Hepatocyte (in vitro differentiated cells): ENCODE measurements around the gene POFUT2. TPM values are rescaled to one million over a fixed set of nuclear protein-coding genes. Genes with fewer than 3 reads are reported as not detected.

ENCODE experiments used
- DNase-seq: peaks from one replicate; pipeline ENCODE4 v3.0.0-alpha.2; 2016; ENCODE audit warnings: low spot score
- H2AFZ ChIP-seq: fragments of 200-600 bp; sonication (generic); 2 replicates; pipeline ENCODE4 v1.6.0; 2016; ENCODE audit warnings: antibody characterized with exemption, mild to moderate bottlenecking
- H3K27ac ChIP-seq: fragments of 200-600 bp; sonication (generic); 2 replicates; pipeline ENCODE4 v1.5.1; 2016; ENCODE audit warnings: mild to moderate bottlenecking
- H3K27me3 ChIP-seq: fragments of 200-600 bp; sonication (generic); 2 replicates; pipeline ENCODE4 v1.6.1; 2016
- H3K36me3 ChIP-seq: fragments of 200-600 bp; sonication (generic); replicated peaks from 2 replicates; pipeline ENCODE4 v1.5.1; 2016; ENCODE audit warnings: low read depth; ENCODE audit not compliant: insufficient read depth
- H3K4me1 ChIP-seq: fragments of 200-600 bp; sonication (generic); 2 replicates; pipeline ENCODE4 v1.5.1; 2016; ENCODE audit warnings: mild to moderate bottlenecking, moderate library complexity; ENCODE audit not compliant: insufficient read depth
- H3K4me2 ChIP-seq: fragments of 200-600 bp; sonication (generic); 2 replicates; pipeline ENCODE4 v1.6.0; 2016
- H3K4me3 ChIP-seq: fragments of 200-600 bp; sonication (generic); 2 replicates; pipeline ENCODE4 v1.5.1; 2016; ENCODE audit warnings: mild to moderate bottlenecking
- H3K79me2 ChIP-seq: fragments of 200-600 bp; sonication (generic); 2 replicates; pipeline ENCODE4 v1.6.0; 2017; ENCODE audit warnings: mild to moderate bottlenecking
- H3K9me2 ChIP-seq: fragments of 200-600 bp; sonication (generic); replicated peaks from 2 replicates; pipeline ENCODE4 v1.6.0; 2017; ENCODE audit warnings: mild to moderate bottlenecking; ENCODE audit not compliant: insufficient read depth
- H3K9me3 ChIP-seq: fragments of 200-600 bp; sonication (generic); 2 replicates; pipeline ENCODE4 v1.5.1; 2016; ENCODE audit warnings: low read depth, mild to moderate bottlenecking
- H4K20me1 ChIP-seq: fragments of 200-600 bp; sonication (generic); 2 replicates; pipeline ENCODE4 v1.6.0; 2016; ENCODE audit warnings: mild to moderate bottlenecking; ENCODE audit not compliant: insufficient read depth, poor library complexity, severe bottlenecking
- EZH2 ChIP-seq: fragments of 200-600 bp; sonication (generic); IDR thresholded peaks from 2 replicates; pipeline ENCODE4 v1.6.1; 2016; ENCODE audit warnings: antibody characterized with exemption, mild to moderate bottlenecking, borderline replicate concordance
- EZH2phosphoT487 ChIP-seq: fragments of 200-600 bp; sonication (generic); IDR thresholded peaks from one replicate; pipeline ENCODE4 v1.6.1; 2018; ENCODE audit warnings: antibody characterized with exemption, mild to moderate bottlenecking, low read depth, moderate library complexity; ENCODE audit not compliant: unreplicated experiment, severe bottlenecking
- WGBS: methylation state at CpG from one replicate; pipeline ENCODE4 v1.1.6; 2016; ENCODE audit warnings: low lambda C conversion rate; ENCODE audit errors: missing lambda C conversion rate; 5-methylcytosine and 5-hydroxymethylcytosine counted together
- polyA plus RNA-seq: library from polyadenylated mRNA; unstranded; fragments of >200 nt; fragmentation: Nextera tagmentation; extraction: Ambion mirVana; gene quantifications from 2 replicates; pipeline ENCODE4 v1.2.1, GENCODE V29; 2016
- total RNA-seq: library from RNA; depleted of rRNA; stranded (reverse); fragments of >200 nt; gene quantifications from 2 replicates; pipeline ENCODE4 v1.2.3, GENCODE V29; 2014
- TF ChIP-seq, protein P1 (sequence below): fragments of 200-600 bp; sonication (generic); IDR thresholded peaks from 2 replicates; pipeline ENCODE4 v1.5.1; 2016; ENCODE audit warnings: antibody characterized with exemption, mild to moderate bottlenecking; ENCODE audit not compliant: poor library complexity

The POFUT2 gene
- total and polyA plus RNA-seq, 2 experiments from 2014 or later, result 30.7 to 57.7 TPM

DNA sequence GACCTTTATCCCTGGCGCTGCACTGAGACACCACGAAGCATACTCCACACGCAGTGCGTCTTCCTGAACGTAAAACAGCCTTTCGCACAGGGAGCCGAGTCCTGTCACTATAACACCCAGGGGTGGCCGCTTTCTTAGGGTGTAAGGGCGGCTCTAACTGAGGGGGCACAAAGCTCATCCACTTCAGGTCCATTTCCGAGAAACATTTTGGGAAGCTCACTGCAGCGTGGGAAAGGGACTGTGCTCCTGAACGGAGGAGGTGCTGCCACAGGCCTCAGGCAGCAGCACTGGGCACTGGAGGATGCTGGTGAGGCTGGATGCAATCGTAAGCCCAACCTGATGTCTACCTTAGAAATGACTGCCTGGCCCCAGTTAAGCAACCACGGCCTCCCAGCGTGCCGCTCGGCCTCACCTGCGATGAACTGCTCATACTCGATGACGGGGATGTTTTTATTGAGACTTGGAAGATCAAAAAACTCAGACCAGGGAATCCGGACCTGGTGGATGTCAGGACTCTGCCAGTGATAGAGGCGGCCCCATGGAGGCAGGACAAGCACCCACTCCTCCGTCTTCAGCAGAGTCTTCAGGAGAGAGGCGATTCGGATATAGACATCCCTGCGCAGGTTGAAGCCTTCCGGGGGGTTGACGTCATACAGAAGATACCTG, 2.3 kb downstream of the POFUT2 start:
- H3K4me1 ChIP-seq, result peaks cover 11% of the 10 kb centered on the region
- peaks cover 29% of the 10 kb centered on the region for H4K20me1 ChIP-seq
- 96% methylated on average over 27 of the region's 28 CpGs for WGBS
- H2AFZ ChIP-seq, result no peak overlapping the region
- H3K9me3 ChIP-seq, result no peaks in the 10 kb centered on the region
- H3K9me2 ChIP-seq, result no peaks in the 10 kb centered on the region
- no peaks in the 10 kb centered on the region for H3K27me3 ChIP-seq
- H3K79me2 ChIP-seq, result peaks cover 52% of the 10 kb centered on the region
- H3K36me3 ChIP-seq, result no peaks in the 10 kb centered on the region
- no peak overlapping the region for H3K4me2 ChIP-seq
- no peak for DNase-seq
- TF ChIP-seq EZH2phosphoT487 (no peak), EZH2 (no peak)
- no peak overlapping the region for H3K4me3 ChIP-seq
- H3K27ac ChIP-seq, result no peak overlapping the region

- Histone ChIP-seq H3K79me2 (peaks cover 50% of the 10 kb centered on the region), H3K9me3 (no peaks in the 10 kb centered on the region), H3K9me2 (no peaks in the 10 kb centered on the region), H3K27me3 (no peaks in the 10 kb centered on the region), H3K36me3 (no peaks in the 10 kb centered on the region), H3K4me3 (no peak overlapping the region), H4K20me1 (peaks cover 29% of the 10 kb centered on the region), H3K4me1 (peaks cover 11% of the 10 kb centered on the region), H3K27ac (no peak overlapping the region), H3K4me2 (no peak overlapping the region), H2AFZ (no peak overlapping the region)
- DNase-seq, result no peak
- no peak for TF ChIP-seq EZH2phosphoT487
- TF ChIP-seq, protein P1, sequence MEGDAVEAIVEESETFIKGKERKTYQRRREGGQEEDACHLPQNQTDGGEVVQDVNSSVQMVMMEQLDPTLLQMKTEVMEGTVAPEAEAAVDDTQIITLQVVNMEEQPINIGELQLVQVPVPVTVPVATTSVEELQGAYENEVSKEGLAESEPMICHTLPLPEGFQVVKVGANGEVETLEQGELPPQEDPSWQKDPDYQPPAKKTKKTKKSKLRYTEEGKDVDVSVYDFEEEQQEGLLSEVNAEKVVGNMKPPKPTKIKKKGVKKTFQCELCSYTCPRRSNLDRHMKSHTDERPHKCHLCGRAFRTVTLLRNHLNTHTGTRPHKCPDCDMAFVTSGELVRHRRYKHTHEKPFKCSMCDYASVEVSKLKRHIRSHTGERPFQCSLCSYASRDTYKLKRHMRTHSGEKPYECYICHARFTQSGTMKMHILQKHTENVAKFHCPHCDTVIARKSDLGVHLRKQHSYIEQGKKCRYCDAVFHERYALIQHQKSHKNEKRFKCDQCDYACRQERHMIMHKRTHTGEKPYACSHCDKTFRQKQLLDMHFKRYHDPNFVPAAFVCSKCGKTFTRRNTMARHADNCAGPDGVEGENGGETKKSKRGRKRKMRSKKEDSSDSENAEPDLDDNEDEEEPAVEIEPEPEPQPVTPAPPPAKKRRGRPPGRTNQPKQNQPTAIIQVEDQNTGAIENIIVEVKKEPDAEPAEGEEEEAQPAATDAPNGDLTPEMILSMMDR, result no peak
- no peak for TF ChIP-seq EZH2
- WGBS, result 96% methylated on average over 4 of the region's 4 CpGs
Measured at GRCh38 chr21:45284456-45284741, 3.3 kb downstream of the POFUT2 start.

- Histone ChIP-seq H3K27me3 (no peaks in the 10 kb centered on the region), H3K36me3 (no peaks in the 10 kb centered on the region), H4K20me1 (peaks cover 29% of the 10 kb centered on the region), H3K9me3 (no peaks in the 10 kb centered on the region), H3K4me1 (peaks cover 11% of the 10 kb centered on the region), H2AFZ (no peak overlapping the region), H3K4me2 (no peak overlapping the region), H3K27ac (no peak overlapping the region), H3K79me2 (peaks cover 46% of the 10 kb centered on the region), H3K4me3 (no peak overlapping the region), H3K9me2 (no peaks in the 10 kb centered on the region)
- WGBS, result 98% methylated on average over 31 of the region's 36 CpGs
- DNase-seq, result no peak
- TF ChIP-seq EZH2 (no peak), EZH2phosphoT487 (no peak)
- TF ChIP-seq, protein P1, result no peak
Measured at GRCh38 chr21:45283611-45284455, 3.9 kb downstream of the POFUT2 start.

GRCh38 chr21:45283035-45283610, 4.6 kb downstream of the POFUT2 start:
- H3K4me2 ChIP-seq, result no peak overlapping the region
- no peak overlapping the region for H2AFZ ChIP-seq
- peaks cover 29% of the 10 kb centered on the region for H4K20me1 ChIP-seq
- no peak overlapping the region for H3K27ac ChIP-seq
- H3K9me2 ChIP-seq, result no peaks in the 10 kb centered on the region
- H3K4me3 ChIP-seq, result no peak overlapping the region
- H3K9me3 ChIP-seq, result no peaks in the 10 kb centered on the region
- 98% methylated on average over 14 of the region's 31 CpGs for WGBS
- H3K36me3 ChIP-seq, result no peaks in the 10 kb centered on the region
- peaks cover 8% of the 10 kb centered on the region for H3K4me1 ChIP-seq
- no peaks in the 10 kb centered on the region for H3K27me3 ChIP-seq
- H3K79me2 ChIP-seq, result peaks cover 40% of the 10 kb centered on the region
- no peak for DNase-seq
- TF ChIP-seq EZH2 (no peak), EZH2phosphoT487 (no peak)
- TF ChIP-seq, protein P1, result no peak
